ENCODE results near the gene SHB. TPM values are rescaled to one million over a fixed set of nuclear protein-coding genes. Genes with fewer than 3 reads are reported as not detected.

Gene SHB
- polyA plus RNA-seq, 1 donor (not counting 4 experiments of a cell fraction or from before 2014, with no cell fraction given) = 10.9 TPM

- Histone ChIP-seq H2AFZ (ENCODE audit: control insufficient read depth, low read length) (no peak overlapping the region), H3K4me2 (ENCODE audit: control insufficient read depth, extremely low read depth, insufficient read depth, low read depth, low read length) (no peak overlapping the region), H3K36me3 (ENCODE audit: control insufficient read depth in 2 of 2, extremely low read depth in 1 of 2, insufficient read depth in 2 of 2, low read length in 2 of 2) (no peaks in the 10 kb centered on the region), H3K9me3 (ENCODE audit: control insufficient read depth, low read depth, low read length) (no peaks in the 10 kb centered on the region), H3K4me1 (ENCODE audit: control insufficient read depth, extremely low read depth, insufficient read depth, low read length) (peaks cover 14% of the 10 kb centered on the region), H3K9me1 (ENCODE audit: control insufficient read depth, extremely low read depth, insufficient read depth, low read length) (no peaks in the 10 kb centered on the region), H3K27ac (ENCODE audit: control insufficient read depth, insufficient read depth, low read length) (no peak overlapping the region), H4K20me1 (ENCODE audit: control insufficient read depth, extremely low read depth, insufficient read depth, low read length) (no peaks in the 10 kb centered on the region), H3K79me2 (ENCODE audit: control insufficient read depth, insufficient read depth, low read length) (no peaks in the 10 kb centered on the region), H3K4me3 (ENCODE audit: control insufficient read depth in 2 of 3, extremely low read depth in 1 of 3, insufficient read depth in 2 of 3, low read depth in 1 of 3, low read length in 3 of 3) (no peak overlapping the region), H3K27me3 (ENCODE audit: control insufficient read depth, extremely low read depth, insufficient read depth, low read length) (no peaks in the 10 kb centered on the region), H3K9ac (ENCODE audit: control insufficient read depth, extremely low read depth, insufficient read depth, low read length) (no peak overlapping the region)
- TF ChIP-seq EZH2 (IDR thresholded peaks at IDR 0.05; ENCODE audit: low read length) = no peak
- TF ChIP-seq, protein P1, sequence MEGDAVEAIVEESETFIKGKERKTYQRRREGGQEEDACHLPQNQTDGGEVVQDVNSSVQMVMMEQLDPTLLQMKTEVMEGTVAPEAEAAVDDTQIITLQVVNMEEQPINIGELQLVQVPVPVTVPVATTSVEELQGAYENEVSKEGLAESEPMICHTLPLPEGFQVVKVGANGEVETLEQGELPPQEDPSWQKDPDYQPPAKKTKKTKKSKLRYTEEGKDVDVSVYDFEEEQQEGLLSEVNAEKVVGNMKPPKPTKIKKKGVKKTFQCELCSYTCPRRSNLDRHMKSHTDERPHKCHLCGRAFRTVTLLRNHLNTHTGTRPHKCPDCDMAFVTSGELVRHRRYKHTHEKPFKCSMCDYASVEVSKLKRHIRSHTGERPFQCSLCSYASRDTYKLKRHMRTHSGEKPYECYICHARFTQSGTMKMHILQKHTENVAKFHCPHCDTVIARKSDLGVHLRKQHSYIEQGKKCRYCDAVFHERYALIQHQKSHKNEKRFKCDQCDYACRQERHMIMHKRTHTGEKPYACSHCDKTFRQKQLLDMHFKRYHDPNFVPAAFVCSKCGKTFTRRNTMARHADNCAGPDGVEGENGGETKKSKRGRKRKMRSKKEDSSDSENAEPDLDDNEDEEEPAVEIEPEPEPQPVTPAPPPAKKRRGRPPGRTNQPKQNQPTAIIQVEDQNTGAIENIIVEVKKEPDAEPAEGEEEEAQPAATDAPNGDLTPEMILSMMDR (optimal IDR thresholded peaks at IDR 0.05 in 1 of 3, IDR thresholded peaks at IDR 0.05 in 1 of 3, conservative IDR thresholded peaks at IDR 0.05 in 1 of 3; ENCODE audit: extremely low read depth in 1 of 3, insufficient read depth in 2 of 3, low read length in 3 of 3) = no peak
- DNase-seq (ENCODE audit: low read depth, low spot score) (no peak), FAIRE-seq (no peak)
- dilution Hi-C loops (cut with MboI; ENCODE audit: extremely low pct_ligation_motif_present, low sequenced_read_pairs) = loop anchor here (25.0 kb wide), 1 partner anchor 88 kb away; no protein-coding TSS in a partner anchor
These were observed 4.9 kb upstream of the SHB start for GRCh38 chr9:38073882-38074281.

DNA sequence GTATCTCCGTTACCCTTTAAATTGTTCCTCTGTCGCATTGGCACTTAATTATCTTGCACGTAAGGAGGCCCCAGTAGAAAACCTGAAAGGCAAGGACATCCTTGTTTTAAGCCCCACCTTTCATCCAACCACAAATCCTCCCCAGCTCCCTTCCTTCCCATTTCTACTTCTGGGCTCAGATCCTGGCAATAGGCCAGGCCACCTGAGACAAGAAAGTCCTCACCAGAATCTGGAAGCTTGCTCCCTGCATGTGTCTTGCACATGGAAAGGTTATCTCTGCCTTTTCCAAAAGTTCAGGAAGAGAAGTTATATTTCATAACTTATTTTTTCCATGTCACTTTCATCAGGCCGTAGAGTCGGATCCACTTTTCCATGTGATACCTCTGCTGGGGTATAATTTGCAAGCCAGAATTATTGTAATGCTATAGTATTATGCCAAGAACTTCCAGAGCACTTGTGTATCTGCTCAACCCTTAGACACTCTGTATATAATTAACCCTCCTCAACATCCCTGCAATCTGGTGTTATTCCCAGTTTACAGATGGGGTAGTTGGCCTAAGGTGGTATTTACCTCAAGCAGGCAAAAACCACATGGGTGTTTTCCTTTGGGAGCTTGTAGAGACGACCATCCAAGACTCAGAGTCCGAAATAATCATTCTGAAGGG is 2.6 kb upstream of the SHB start:
- Histone ChIP-seq H2AFZ (ENCODE audit: control insufficient read depth, low read length) (no peak overlapping the region), H3K27ac (ENCODE audit: control insufficient read depth, insufficient read depth, low read length) (no peak overlapping the region), H3K27me3 (ENCODE audit: control insufficient read depth, extremely low read depth, insufficient read depth, low read length) (no peaks in the 10 kb centered on the region), H3K9me3 (ENCODE audit: control insufficient read depth, low read depth, low read length) (no peaks in the 10 kb centered on the region), H3K9ac (ENCODE audit: control insufficient read depth, extremely low read depth, insufficient read depth, low read length) (no peak overlapping the region), H3K36me3 (ENCODE audit: control insufficient read depth in 2 of 2, extremely low read depth in 1 of 2, insufficient read depth in 2 of 2, low read length in 2 of 2) (no peaks in the 10 kb centered on the region), H3K4me3 (ENCODE audit: control insufficient read depth in 2 of 3, extremely low read depth in 1 of 3, insufficient read depth in 2 of 3, low read depth in 1 of 3, low read length in 3 of 3) (no peak overlapping the region), H3K4me2 (ENCODE audit: control insufficient read depth, extremely low read depth, insufficient read depth, low read depth, low read length) (no peak overlapping the region), H3K9me1 (ENCODE audit: control insufficient read depth, extremely low read depth, insufficient read depth, low read length) (no peaks in the 10 kb centered on the region), H3K4me1 (ENCODE audit: control insufficient read depth, extremely low read depth, insufficient read depth, low read length) (peaks cover 14% of the 10 kb centered on the region), H4K20me1 (ENCODE audit: control insufficient read depth, extremely low read depth, insufficient read depth, low read length) (no peaks in the 10 kb centered on the region), H3K79me2 (ENCODE audit: control insufficient read depth, insufficient read depth, low read length) (peaks cover 19% of the 10 kb centered on the region)
- TF ChIP-seq, protein P1 (optimal IDR thresholded peaks at IDR 0.05 in 1 of 3, IDR thresholded peaks at IDR 0.05 in 1 of 3, conservative IDR thresholded peaks at IDR 0.05 in 1 of 3; ENCODE audit: extremely low read depth in 1 of 3, insufficient read depth in 2 of 3, low read length in 3 of 3) = no peak
- no peak for TF ChIP-seq EZH2 (IDR thresholded peaks at IDR 0.05; ENCODE audit: low read length)
- FAIRE-seq (no peak), DNase-seq (ENCODE audit: low read depth, low spot score) (no peak)
- dilution Hi-C loops (cut with MboI; ENCODE audit: extremely low pct_ligation_motif_present, low sequenced_read_pairs) = loop anchor here (25.0 kb wide), 1 partner anchor 91 kb away; no protein-coding TSS in a partner anchor
